Ovary (tissue), 3 donors: ENCODE data around the gene PPT1.

ENCODE experiments used
- POLR2A ChIP-seq: fragments of 450-650 bp; IDR thresholded peaks from one replicate; pipeline ENCODE4 v1.6.1; 2017; ENCODE audit warnings: antibody characterized with exemption, mild to moderate bottlenecking, moderate library complexity
- TF ChIP-seq, protein P1 (sequence below), 3 donors: fragments of 450-650 bp in 2 of 3; fragments of 200-600 bp in 1 of 3; IDR thresholded peaks; one replicate each; pipeline versions ENCODE4 v1.5.1 to v1.8.0; 2016 to 2022; ENCODE audit warnings: antibody characterized with exemption in 3 of 3, mild to moderate bottlenecking in 1 of 3
- donor health status: DM: no; HTN: no; CAD: no.

DNA sequence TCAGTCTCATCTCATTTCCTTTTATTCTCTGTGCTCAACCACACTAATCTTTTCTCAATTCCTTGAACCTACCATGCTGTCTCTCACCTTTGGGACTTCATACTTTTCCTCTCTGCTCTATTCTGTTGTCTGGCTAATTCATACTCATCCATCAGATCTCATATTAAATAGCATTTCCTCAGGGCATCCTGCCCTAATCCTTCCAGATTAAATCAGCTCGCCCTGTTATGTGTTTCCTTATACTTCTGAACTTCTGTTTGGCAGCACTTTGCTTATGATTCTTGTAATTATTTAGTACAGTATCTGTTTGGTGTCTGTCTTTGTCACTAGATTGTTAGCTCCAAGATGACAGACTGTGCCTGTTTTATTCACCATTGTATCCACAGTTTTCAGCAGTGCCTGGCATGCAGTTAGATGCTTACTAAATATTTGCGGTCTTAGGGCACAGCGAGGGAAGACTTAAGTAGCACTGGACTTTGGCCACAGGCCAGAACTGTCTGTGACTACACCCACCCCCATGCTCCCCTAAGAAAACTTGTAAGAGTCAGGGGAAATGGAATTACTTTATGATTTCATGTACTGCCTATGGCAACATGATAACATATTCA is 66.4 kb downstream of the PPT1 start:
- TF ChIP-seq, protein P1, sequence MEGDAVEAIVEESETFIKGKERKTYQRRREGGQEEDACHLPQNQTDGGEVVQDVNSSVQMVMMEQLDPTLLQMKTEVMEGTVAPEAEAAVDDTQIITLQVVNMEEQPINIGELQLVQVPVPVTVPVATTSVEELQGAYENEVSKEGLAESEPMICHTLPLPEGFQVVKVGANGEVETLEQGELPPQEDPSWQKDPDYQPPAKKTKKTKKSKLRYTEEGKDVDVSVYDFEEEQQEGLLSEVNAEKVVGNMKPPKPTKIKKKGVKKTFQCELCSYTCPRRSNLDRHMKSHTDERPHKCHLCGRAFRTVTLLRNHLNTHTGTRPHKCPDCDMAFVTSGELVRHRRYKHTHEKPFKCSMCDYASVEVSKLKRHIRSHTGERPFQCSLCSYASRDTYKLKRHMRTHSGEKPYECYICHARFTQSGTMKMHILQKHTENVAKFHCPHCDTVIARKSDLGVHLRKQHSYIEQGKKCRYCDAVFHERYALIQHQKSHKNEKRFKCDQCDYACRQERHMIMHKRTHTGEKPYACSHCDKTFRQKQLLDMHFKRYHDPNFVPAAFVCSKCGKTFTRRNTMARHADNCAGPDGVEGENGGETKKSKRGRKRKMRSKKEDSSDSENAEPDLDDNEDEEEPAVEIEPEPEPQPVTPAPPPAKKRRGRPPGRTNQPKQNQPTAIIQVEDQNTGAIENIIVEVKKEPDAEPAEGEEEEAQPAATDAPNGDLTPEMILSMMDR (IDR thresholded peaks at IDR 0.05) = no peak
- TF ChIP-seq POLR2A = no peak
